HG03521 (cell line): ENCODE measurements around the gene PPP3R1.

Experiments
- ATAC-seq: cut with Tn5 transposase; IDR thresholded peaks from one replicate; pipeline ENCODE4 v1.9.1; 2021; ENCODE audit warnings: mild to moderate bottlenecking, moderate library complexity; ENCODE audit not compliant: unreplicated experiment

PPP3R1 gene, protein sequence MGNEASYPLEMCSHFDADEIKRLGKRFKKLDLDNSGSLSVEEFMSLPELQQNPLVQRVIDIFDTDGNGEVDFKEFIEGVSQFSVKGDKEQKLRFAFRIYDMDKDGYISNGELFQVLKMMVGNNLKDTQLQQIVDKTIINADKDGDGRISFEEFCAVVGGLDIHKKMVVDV

DNA sequence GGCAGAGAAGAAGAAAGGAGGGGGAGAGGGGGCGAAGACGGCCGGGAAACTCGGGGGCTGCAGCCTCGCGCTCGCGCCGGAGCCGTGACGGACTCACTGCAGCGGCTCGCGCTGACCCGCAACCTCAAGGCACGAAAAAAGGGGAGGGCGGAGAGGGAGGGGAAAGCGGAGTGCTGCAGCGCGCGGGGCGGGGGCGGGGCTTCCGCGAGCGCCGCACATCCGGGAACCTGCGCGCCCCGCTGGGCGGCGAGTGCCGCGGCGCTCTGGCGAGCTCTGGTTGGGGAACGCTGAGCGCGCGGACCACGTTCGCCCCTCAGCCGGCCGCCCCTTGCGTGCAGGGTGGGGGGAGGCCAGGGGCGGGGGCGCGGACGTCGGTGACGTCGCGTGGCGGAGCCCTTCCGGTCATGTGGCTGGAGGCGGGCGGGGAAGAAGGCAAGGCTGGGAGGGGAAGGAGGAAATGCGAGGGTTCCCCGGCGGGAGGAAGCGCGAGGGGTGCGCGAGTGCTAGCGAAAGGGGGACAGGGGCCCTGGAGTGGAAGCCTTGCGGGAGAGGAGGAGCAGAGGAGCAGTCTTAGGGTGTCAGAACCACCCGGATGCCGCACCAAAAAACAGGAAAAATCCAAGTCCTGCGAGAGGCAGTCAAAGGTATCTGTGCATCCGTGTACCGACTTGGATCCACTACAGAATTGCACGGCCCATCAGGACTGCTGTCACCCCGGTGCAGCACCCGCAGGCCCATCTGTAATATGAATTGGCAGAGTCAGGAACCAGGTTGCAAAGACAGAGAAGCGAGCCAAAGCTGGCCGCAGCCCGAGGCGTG is at the start of gene PPP3R1:
Gene PPP3R1, minus strand, starts transcription at position 133 of the 819 bp plus-strand sequence. CDS start 405 bp downstream, outside the sequence.
- ATAC-seq, result peak; percentile 83

DNA sequence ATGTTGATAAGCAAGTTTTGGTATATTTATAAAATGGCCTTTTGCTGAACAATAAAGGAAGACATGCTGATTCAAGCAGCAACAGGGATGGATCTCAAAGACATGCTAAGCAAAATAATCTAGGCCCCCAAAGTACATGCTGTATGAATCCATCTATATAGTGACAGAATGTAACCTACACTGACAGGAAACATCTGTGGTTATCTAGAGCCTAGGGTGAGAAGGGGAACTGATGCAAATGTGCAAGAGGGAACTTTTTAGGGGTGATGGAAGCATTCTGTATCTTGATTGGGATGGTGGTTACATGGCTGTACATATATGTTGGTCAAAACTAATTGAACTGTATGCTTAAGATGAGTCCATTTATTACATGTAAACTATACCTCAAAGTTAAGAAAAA is 43.2 kb upstream of the PPP3R1 start:
- ATAC-seq, result no peak

DNA sequence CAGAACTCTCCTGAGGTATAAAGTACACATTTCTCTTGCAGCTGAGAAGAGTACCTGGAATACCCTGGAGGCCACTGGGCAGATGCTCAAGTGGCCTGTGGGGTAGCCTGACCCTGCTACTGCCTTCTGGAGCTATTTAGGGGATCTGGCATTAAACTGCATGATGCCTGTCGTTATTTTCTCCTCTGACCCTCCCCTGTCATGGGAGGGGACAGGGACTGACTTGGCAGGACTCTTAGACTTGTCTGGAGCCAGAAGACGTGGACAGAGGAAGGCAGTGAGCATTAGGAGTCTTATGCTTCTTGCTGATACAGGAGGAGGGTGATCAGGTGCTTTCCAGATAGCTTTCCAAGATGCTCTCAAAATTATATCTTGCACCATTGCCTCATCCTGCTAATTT is 42.6 kb upstream of the PPP3R1 start:
- no peak for ATAC-seq

DNA sequence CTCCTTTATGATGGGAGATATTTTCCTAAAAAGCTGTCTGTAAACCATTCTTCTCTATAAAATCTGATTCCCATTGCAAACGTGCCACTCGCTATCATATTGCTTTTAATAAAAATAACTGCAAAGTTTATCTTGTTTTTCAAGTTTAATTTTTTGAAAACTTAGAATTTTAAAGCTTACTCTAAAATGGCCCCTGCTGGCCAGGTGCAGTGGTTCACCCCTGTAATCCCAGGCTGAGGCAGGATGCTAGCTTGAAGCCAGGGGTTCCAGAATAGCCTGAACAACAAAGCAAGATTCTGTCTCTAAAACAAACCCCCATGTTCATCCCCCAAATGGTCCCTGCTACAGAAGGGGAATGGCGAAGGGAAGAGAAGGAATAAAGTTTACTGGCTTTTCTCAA is 41.9 kb upstream of the PPP3R1 start:
- ATAC-seq, result no peak

DNA sequence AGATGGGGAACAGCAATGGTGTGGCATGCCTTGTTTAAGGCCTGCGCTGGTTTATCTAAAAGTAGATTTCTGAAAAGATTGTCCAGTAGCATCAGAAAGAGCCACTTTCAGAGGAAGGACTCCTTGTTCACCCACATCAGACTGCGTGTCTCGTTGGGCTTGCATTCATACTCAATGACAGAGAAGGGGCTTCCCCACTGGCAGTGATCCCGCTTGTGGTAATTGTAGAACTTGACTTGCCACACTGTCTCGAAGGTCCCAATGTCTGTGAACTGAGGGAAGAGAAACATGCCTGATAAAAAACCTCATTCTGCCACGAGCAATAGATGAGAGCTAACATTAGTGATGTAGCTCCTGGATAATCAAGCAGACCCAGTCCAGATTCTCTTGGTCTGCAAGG is 41.4 kb upstream of the PPP3R1 start:
- ATAC-seq, result no peak

DNA sequence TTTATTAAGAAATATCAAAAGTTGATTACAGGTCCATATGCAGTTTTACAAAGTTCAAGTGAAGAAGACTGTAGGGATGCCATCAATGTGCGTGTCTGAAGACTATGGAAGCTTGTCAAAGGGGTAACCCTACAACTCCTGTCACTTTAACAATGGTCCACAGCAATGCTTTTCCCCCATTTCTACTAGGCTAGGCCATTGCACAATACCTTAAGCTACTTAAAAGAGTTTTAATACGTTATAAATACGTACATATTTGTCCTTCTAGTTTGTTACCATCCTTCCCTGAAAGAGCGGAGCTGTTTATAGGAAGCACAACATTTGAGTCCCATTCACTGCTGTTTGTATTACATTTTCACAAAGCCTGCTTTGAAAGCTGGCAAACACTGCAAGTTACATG is 40.7 kb upstream of the PPP3R1 start:
- ATAC-seq, result no peak

DNA sequence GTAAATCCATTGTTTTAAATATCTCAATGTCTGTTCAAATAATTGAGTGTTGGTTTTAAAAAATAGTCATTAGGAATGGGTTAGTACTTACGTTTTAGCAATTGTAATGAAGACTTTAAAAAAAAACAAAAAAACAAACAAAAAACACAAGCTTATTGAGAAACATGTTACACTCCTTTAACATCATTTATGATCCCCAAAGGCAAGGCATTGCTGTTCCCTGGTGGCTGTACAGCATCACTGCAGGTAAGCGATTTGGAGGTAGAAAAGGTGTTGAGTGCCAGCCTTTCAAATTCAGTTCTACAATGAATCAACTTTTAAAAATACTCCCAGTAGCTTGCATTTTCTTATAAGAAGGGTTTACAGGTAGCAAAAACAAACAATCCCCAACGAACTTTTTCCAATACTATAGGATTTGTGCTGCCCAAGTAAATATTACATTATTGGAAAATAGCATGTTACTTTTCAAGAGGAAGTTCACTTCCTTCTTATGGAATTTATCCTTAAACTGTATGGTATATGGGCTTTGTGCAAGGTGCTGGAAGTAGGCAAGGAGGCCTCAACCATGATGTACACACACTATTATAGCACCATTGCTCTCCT is 39.9 kb upstream of the PPP3R1 start:
- ATAC-seq, result no peak

DNA sequence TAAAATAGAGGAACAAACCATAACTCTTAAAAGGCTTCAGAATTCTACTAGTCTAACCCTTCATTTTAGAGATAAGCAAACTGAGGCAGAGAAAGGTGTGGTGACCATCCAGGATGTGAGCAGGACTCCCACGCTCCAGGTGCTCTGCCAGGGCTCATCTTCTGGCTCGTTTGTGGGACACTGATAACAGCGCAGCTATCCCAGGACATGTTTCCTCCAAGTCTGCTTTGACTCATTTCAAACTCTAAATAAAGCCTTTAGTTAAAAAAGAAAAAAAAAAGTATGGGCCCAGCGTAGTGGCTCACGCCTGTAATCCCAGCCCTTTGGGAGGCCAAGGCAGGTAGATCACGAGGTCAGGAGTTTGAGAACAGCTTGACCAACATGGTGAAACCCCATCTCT is 39.0 kb upstream of the PPP3R1 start:
- ATAC-seq, result no peak

DNA sequence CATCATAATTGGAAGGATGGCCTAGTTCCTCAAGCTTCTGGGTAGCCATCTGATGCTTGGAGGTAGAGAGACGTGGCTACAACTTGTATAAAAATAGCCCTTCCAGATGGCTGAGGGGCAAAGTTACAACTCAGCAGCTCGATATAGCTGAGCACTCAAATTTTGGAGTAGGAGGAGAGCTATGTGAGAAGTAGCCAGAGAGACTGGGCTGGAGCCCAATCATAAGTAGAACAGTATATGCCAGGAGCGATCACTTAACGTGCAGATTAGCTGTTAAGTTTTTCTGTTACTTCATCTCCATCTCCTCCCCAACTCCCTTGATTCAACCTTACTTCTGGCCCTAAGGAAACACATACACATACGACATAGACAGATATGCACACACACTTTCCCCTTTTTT is 38.6 kb upstream of the PPP3R1 start:
- ATAC-seq, result no peak

DNA sequence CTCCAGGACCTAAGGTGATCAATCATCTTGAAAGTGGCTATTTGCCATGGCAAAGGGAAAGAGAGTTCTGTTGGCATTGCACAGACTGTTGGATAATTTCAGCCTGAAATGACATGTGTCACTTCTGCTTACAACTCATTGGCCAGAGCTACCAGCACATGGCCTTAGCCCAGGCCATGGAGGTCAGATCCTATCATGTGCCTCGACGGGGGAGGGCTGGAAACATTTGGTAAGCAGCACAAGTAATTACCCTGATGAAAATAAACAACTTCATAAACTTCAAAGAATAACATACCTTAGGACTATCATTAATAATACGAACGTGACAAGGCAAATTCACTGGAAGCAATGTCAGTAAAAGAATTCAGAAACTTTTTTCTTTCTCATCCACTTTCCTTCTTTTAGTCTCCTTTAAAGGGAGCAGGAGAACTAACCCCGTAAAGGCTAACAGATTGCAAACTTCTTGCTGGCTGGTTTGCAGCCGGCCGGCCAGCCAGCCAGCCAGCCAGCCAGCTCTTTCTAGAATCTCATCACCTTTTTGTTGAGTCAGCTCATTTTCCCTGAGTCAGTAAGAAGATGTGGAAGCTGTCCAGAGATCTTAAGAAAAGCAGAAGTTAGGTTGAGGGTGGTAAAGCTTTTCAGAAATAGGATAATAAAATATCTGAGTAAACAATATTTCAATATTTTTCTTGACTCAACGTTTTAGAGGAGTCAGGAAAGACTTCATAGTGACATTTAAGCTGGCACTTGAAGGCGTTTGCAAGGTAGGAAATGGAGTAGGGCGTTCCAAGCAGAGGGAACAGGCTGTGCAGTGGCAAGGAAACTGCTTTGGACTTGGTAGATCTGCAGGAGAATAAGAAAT is 35.5 kb upstream of the PPP3R1 start:
- ATAC-seq, result no peak

DNA sequence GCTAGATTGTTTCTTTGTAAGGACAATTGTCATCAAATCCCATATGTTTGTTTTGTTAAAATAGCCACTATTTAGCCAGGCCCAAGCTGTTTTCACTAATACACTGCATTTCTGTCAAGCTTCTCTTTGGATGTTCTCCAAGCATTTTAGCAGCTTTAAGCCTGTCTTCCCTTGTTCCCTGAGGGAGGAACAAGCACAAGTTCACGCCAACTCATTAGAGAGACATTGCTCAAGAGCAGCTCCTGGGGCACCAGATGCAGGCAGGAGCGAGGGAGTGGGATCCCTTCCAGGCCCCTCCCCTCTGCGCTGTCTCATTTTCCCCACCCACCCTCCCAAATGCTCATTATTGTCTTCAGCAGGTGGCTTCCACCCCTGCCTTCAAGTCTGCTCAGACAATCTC is 32.6 kb upstream of the PPP3R1 start:
- no peak for ATAC-seq

DNA sequence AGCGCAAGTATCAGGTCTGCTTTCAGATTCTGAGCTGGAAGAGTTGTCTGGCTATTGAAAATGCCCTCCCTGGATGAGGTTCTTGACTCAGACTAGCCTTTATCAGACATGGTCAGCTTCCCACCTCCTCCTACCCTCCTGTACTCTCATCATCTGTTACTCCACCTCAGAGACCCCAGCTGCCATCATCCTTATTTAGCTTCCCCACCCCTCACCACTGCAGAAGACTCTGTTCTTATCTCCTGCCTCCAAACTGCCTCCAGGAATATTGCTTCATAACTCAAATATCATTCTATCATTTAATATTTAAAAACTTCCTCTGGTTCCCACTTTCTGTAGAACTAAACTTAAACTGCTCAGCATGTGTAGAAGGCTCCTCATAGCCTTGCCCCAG is 31.1 kb upstream of the PPP3R1 start:
- ATAC-seq, result no peak

DNA sequence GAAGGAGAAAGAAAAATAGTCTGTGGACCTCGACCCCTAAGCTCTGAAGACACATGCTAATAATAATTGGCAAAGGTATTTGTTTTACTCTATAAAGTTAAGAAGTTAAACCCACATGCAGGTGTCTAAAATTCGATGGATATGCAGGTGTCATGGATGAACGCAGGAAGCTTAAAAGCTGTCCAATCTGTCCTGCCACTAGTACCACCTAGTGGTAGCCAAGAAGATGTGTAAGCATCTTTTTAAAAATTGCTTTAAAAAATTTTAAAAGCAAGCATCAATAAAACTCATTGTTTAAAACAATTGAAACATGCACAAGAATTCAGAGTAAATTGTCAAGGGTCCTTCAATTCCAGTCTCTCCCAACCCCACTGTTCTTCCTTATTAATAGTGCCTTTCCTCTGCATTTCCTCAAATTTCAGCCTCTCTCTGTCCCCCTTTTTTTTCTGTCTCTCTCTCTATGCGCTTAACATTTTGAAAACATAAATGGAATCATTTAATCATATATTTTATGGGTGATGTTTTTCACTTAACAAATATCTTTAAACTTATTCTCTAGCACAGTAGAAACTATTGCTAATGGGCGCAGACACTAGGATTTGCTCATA is 30.6 kb upstream of the PPP3R1 start:
- no peak for ATAC-seq

DNA sequence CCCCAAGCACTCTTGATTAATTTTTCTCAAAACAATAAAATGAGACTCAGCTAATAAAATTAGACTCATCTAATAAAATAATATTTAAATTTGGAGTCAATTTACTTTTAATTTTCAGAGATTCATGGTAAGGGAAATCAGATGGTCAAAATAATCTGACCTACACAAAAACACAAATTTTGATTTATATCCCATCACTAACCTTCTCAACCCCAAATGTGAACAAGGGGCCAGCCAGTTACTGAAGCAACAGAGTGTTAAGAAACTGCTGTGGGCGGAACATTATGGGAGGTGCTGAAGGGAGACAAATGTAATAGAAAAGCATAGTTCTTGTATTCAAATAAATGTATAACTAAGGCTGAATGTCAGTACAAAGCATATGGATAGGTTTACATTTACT is 28.5 kb upstream of the PPP3R1 start:
- no peak for ATAC-seq

DNA sequence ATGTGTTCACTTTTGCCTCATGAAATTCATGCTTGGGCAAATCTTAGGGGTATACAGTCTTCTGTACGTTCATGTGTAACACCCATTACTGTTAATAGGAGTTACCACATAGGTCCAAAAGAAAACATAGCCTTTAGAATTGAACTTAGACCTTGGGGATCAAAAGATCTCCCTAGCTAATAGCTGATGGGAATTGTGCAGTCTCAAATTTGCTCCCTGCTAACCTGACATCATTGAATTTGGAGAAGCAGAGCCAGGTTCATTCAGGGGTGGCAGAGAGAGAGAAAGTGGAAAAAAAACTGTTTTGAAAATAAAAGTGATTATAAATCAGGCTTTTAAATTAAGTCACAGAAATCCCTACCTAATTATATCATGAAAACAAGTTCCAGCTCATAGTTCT is 28.0 kb upstream of the PPP3R1 start:
- no peak for ATAC-seq

DNA sequence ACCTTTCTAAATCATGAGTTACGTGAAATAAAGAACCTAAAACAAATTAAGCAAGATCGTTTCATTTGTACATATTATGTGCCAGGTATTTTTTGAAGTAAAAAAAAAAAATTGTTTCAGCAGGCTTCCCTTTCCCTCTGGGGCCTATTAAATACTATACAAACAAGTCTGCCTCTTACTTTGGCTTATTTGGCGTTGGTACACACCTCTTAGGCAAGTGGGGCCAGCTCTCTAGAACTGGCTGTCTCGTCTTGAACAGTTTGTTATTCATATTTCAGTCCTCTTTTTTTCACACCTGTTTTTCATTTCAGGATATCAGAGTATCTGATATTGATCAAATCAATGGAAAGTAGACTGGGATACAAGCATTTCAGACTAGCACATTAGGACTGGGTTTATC is 27.4 kb upstream of the PPP3R1 start:
- no peak for ATAC-seq

DNA sequence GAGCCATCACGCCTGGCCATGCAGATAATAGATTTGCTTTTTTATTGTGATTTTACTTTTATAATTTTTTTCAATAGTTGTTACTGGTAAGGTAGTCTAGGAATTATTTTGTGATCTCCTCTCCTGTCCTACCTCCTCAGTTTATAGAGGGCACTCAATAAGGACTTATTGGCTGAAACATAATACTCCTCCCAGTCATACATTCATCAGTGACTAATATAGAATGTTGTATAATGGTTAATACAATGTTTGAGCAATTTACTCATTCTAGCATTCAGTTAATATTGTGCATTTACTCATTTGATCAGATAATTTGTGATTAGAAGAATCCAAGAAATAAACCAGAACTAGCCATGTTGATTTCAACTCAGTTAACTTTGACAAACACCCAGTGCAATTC is 25.8 kb upstream of the PPP3R1 start:
- no peak for ATAC-seq

DNA sequence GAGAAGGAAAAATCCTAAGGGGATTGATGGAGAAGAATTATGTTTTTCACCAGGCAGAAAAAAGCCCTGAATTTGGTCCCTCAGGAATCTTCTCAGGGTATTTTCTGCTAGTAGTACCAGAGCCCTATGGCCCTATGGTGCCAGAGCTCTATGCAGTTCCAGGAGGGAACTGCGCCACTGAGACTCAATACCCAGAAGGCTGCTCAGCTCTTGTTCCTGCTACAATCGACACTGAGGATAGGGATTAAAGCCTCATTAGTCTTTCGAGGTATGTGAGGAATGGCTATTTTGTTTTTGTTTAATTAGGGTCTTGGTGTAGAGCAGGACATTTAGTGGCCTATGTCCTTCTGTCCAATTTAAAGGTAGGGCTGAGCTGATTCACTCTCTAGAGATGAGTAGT is 21.7 kb upstream of the PPP3R1 start:
- ATAC-seq, result no peak

DNA sequence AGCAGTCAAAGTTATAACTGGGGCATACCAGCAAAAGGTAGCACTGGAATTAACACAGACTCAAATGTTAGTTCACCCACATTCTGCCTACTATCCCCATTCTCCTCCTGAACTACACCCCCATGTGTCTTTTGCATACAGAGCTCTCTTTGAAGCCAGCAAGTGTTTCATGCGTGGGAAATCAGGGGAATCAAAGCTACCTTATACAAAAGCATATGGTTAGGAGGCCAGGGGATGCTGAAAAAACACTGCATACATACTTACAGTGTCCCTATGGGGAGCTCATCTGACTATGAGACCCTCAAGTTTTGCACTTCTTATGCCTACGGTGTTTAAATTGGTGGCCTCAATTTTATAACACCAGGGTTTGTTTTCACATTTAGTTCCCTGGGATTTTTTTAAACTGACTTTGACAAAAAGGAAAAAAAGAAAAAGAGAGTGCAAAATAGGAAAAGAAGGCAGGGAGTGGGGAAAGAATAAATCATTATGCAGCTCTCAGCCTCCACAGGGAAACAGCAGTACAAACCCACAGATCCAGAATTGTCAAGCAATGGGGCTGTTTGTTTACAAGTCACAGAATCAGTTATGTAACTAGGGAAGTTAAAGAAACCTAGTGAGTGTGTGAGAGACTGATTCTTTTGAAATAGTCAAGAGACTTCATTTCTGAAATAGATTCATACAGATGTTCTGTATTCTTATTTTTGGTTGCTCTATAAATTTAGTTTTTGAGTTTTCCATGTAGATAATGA is 20.1 kb upstream of the PPP3R1 start:
- no peak for ATAC-seq

DNA sequence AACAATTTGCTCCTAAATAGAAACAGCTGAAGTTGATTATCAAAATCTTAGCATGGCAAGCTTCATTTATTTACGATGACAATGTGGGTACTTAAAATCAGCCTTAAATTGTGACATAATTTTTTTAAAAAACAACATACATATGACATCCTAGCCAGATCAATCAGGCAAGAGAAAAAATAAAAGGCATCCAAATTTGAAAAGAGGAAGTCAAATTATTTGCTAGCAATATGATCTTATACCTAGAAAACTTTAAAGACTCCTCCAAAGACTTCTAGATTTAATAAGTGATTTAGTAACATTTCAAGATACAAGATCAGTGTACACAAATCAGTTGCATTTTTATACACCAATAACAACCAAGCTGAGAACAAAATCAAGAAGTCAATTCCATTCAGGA is 14.3 kb upstream of the PPP3R1 start:
- ATAC-seq, result no peak
